HG03108 (cell line): ENCODE results near the gene FAM131A.

Experiments used
- ATAC-seq: cut with Tn5 transposase; IDR thresholded peaks from one replicate; pipeline ENCODE4 v1.9.1; 2021; ENCODE audit warnings: moderate library complexity; ENCODE audit not compliant: unreplicated experiment

FAM131A gene

GRCh38 chr3:184388936-184389230, 51.5 kb downstream of the FAM131A start:
- ATAC-seq, result no peak

- no peak for ATAC-seq
Observed at GRCh38 chr3:184389384-184389783, 52.0 kb downstream of the FAM131A start.

DNA sequence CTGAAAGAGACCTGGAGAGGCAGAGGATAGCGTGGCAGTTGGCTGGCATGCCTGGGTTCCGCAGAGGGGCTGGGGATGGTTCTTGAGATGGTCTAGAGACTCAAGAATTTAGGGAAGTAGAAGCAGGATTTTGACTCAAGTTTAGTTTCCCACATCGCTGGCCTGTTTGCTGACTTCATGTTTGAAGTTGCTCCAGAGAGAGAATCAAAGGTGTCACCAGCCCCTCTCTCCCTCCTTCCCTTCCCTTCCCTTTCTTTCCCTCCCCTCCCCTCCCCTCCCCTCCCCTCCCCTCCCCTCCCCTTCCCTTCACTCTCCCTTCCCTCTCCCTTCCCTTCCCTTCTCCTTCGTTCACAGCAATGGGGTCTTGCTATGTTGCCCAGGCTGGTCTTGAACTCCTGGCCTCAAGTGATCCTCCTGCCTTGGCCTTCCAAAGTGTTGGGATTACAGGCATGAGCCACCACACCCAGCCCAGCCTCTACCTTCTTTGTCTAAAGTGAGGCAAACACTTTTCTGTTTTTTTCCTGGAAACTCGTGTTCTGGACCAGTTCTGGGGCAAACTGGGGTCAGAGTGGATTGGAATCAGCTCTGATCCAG, 52.6 kb downstream of the FAM131A start:
- ATAC-seq, result no peak

DNA sequence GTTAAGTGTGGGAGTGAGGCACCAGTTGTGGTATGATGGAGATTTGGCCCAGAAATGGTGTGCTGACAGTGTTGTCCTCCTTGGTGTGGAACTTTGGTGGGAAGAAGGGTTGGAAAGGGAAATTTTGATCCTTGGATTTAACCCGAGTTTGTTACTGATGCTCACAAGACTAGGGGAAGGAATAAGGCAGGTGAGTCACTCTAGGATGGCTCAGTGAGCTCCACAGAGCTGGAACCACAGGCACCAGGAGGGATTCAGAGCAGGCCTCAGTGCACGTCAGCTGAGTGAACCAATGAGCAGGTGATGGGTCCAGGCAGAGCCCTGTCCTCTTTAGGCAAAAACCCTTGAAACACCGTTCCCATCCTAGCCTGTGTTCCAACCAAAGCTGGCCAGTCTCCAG, 53.9 kb downstream of the FAM131A start:
- no peak for ATAC-seq

DNA sequence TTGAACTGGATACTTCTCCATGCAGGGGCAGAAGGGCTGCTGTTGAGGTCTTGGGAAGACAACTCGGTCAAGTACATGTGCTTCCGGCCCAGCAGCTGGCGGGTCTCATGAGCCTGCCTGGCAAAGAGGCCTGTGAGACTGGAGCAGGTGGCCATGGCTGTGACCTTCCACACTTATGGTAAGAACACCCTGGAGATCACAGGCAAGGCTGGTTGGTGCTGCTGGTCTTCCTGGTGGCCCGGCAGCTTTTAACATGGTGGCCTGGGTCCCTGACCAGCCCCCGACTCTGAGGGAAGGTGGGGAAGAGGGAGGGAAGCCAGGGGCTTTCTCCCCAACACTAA, 57.9 kb downstream of the FAM131A start:
- no peak for ATAC-seq
